Neural cell (in vitro differentiated cells): ENCODE data around the gene FUT8.

Source experiments
- CTCF ChIP-seq: fragments of 450-650 bp; IDR thresholded peaks from 2 replicates; pipeline ENCODE4 v1.5.1; 2014; ENCODE audit warnings: antibody characterized with exemption, mild to moderate bottlenecking, moderate library complexity; ENCODE audit not compliant: poor library complexity, severe bottlenecking
- EP300 ChIP-seq: fragments of 450-650 bp; conservative IDR thresholded peaks from 2 replicates; pipeline ENCODE4 v1.6.1; 2014; ENCODE audit warnings: antibody characterized with exemption, mild to moderate bottlenecking, moderate library complexity; ENCODE audit not compliant: poor library complexity, severe bottlenecking
- EZH2 ChIP-seq: fragments of 200-600, 300-800 bp; shearing (Covaris generic), sonication (generic); IDR thresholded peaks from 2 replicates; pipeline ENCODE4 v1.6.1; 2014; ENCODE audit warnings: antibody characterized with exemption, low read length, borderline replicate concordance, mild to moderate bottlenecking; ENCODE audit not compliant: insufficient read depth, poor library complexity, severe bottlenecking
- TAF1 ChIP-seq: IDR thresholded peaks from 2 replicates; pipeline ENCODE4 v1.6.1; 2012; ENCODE audit warnings: low read depth

GRCh38 chr14:65479386-65479785 lies 66.9 kb downstream of the FUT8 start:
- TF ChIP-seq EZH2, result no peak
- TF ChIP-seq CTCF, result no peak
- no peak for TF ChIP-seq EP300
- no peak for TF ChIP-seq TAF1
